ENCODE measurements around the gene BMP4. TPM values are rescaled to one million over a fixed set of nuclear protein-coding genes. Genes with fewer than 3 reads are reported as not detected.

The BMP4 gene
- total and polyA plus RNA-seq, 2 donors (not counting 3 experiments of a cell fraction or from before 2014, with no cell fraction given), result 238 to 311 TPM

DNA sequence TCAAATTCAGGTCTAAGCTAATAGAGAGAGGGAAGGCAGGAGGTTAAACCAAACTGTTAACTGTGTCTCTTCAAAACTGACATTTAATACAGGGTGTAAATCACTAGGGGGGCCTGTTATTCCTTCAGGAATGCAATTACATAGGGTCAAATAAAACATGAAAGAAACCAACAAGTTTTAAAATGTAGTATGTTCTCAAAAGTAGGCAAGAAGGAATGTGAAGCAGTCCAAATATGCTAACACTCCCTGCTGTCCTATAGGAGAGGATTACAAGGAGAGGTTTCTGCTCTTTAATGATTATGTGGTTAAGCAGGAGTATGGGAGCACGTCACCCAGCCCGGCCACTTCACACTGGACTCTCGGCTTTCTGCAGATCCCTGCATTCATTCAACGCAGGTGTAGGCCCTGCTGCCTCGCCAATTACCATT is 42.5 kb upstream of the BMP4 start:
- Histone ChIP-seq H3K4me2 (ENCODE audit: insufficient read depth, low read length) (no peak overlapping the region), H3K4me3 (replicated peaks in 1 of 3; ENCODE audit: insufficient read depth in 1 of 3, low read depth in 1 of 3, low read length in 3 of 3) (no peak overlapping the region), H4K20me1 (replicated peaks; ENCODE audit: control insufficient read depth, extremely low read depth, insufficient read depth, low read length) (no peaks in the 10 kb centered on the region), H3K36me3 (ENCODE audit: control insufficient read depth in 2 of 2, extremely low read depth in 1 of 2, insufficient read depth in 2 of 2, low read length in 2 of 2) (no peaks in the 10 kb centered on the region), H3K27ac (ENCODE audit: insufficient read depth, low read depth, low read length) (no peak overlapping the region), H3K9ac (replicated peaks; ENCODE audit: extremely low read depth, insufficient read depth, low read length) (no peak overlapping the region), H3K9me3 (replicated peaks; ENCODE audit: control insufficient read depth, insufficient read depth, low read length) (no peaks in the 10 kb centered on the region), H3K27me3 (ENCODE audit: control insufficient read depth in 2 of 2, insufficient read depth in 2 of 2, low read length in 2 of 2) (no peaks in the 10 kb centered on the region), H3K4me1 (ENCODE audit: control insufficient read depth, extremely low read depth, insufficient read depth, low read length) (peaks cover 20% of the 10 kb centered on the region), H3K79me2 (ENCODE audit: control insufficient read depth, insufficient read depth, low read length) (no peaks in the 10 kb centered on the region), H3K9me1 (replicated peaks; ENCODE audit: control insufficient read depth, extremely low read depth, insufficient read depth, low read length) (no peaks in the 10 kb centered on the region), H2AFZ (ENCODE audit: low read depth, low read length) (peak overlapping the region; percentile 35)
- ChIA-PET POLR2A (no interaction called here), CTCF (no interaction called here)
- no peak for DNase-seq (ENCODE audit: low read depth, low spot score)
- dilution Hi-C loops (cut with MboI; ENCODE audit: extremely low pct_ligation_motif_present, low sequenced_read_pairs) (no loop called here), intact Hi-C loops (cut with micrococcal nuclease) (no loop called here)
- FAIRE-seq, result no peak
- no TSS peak for BruUV-seq (replicated peaks)
- TF ChIP-seq JUN (IDR thresholded peaks at IDR 0.05; ENCODE audit: borderline replicate concordance, insufficient read depth, insufficient read length, low read depth), result no peak

- CTCF ChIA-PET, result interaction anchor here (2.0 kb wide), 1 partner anchor 32 kb away, joined by 5 read pairs; no protein-coding TSS in a partner anchor
- no TSS peak for BruUV-seq (replicated peaks)
- Histone ChIP-seq H3K9me1 (replicated peaks; ENCODE audit: control insufficient read depth, extremely low read depth, insufficient read depth, low read length) (no peaks in the 10 kb centered on the region), H3K9me3 (replicated peaks; ENCODE audit: control insufficient read depth, insufficient read depth, low read length) (no peaks in the 10 kb centered on the region), H3K36me3 (ENCODE audit: control insufficient read depth in 2 of 2, extremely low read depth in 1 of 2, insufficient read depth in 2 of 2, low read length in 2 of 2) (no peaks in the 10 kb centered on the region), H4K20me1 (replicated peaks; ENCODE audit: control insufficient read depth, extremely low read depth, insufficient read depth, low read length) (no peaks in the 10 kb centered on the region), H3K9ac (replicated peaks; ENCODE audit: extremely low read depth, insufficient read depth, low read length) (no peak overlapping the region), H3K4me1 (ENCODE audit: control insufficient read depth, extremely low read depth, insufficient read depth, low read length) (peaks cover 14% of the 10 kb centered on the region), H3K27ac (ENCODE audit: insufficient read depth, low read depth, low read length) (no peak overlapping the region), H3K4me3 (replicated peaks in 1 of 3; ENCODE audit: insufficient read depth in 1 of 3, low read depth in 1 of 3, low read length in 3 of 3) (no peak overlapping the region), H2AFZ (ENCODE audit: low read depth, low read length) (no peak overlapping the region), H3K4me2 (ENCODE audit: insufficient read depth, low read length) (no peak overlapping the region), H3K79me2 (ENCODE audit: control insufficient read depth, insufficient read depth, low read length) (no peaks in the 10 kb centered on the region), H3K27me3 (ENCODE audit: control insufficient read depth in 2 of 2, insufficient read depth in 2 of 2, low read length in 2 of 2) (no peaks in the 10 kb centered on the region)
- dilution Hi-C loops (cut with MboI; ENCODE audit: extremely low pct_ligation_motif_present, low sequenced_read_pairs), result no loop called here
- intact Hi-C loops (cut with micrococcal nuclease), result no loop called here
- POLR2A ChIA-PET, result no interaction called here
- TF ChIP-seq JUN (IDR thresholded peaks at IDR 0.05; ENCODE audit: borderline replicate concordance, insufficient read depth, insufficient read length, low read depth) (no peak), GATA2 (IDR thresholded peaks at IDR 0.05; ENCODE audit: insufficient read depth, insufficient read length, low read depth, low read length) (no peak), POLR2A (IDR thresholded peaks at IDR 0.05; ENCODE audit: low read depth, low read length) (no peak), FOS (IDR thresholded peaks at IDR 0.05; ENCODE audit: borderline replicate concordance, insufficient read depth, low read length) (no peak), POLR2AphosphoS5 (IDR thresholded peaks at IDR 0.05; ENCODE audit: insufficient read depth, low read depth, low read length) (no peak), EZH2 (IDR thresholded peaks at IDR 0.05; ENCODE audit: borderline replicate concordance, low read depth, low read length, severe bottlenecking) (no peak), MYC (IDR thresholded peaks at IDR 0.05; ENCODE audit: low read depth, low read length) (no peak), MAX (IDR thresholded peaks at IDR 0.05; ENCODE audit: insufficient read depth, insufficient read length) (no peak)
- TF ChIP-seq, protein P1, sequence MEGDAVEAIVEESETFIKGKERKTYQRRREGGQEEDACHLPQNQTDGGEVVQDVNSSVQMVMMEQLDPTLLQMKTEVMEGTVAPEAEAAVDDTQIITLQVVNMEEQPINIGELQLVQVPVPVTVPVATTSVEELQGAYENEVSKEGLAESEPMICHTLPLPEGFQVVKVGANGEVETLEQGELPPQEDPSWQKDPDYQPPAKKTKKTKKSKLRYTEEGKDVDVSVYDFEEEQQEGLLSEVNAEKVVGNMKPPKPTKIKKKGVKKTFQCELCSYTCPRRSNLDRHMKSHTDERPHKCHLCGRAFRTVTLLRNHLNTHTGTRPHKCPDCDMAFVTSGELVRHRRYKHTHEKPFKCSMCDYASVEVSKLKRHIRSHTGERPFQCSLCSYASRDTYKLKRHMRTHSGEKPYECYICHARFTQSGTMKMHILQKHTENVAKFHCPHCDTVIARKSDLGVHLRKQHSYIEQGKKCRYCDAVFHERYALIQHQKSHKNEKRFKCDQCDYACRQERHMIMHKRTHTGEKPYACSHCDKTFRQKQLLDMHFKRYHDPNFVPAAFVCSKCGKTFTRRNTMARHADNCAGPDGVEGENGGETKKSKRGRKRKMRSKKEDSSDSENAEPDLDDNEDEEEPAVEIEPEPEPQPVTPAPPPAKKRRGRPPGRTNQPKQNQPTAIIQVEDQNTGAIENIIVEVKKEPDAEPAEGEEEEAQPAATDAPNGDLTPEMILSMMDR (IDR thresholded peaks at IDR 0.05; ENCODE audit: extremely low read depth in 1 of 2, insufficient read depth in 1 of 2, low read depth in 1 of 2, low read length in 2 of 2), result no peak
- DNase-seq (ENCODE audit: low read depth, low spot score), result no peak
- FAIRE-seq, result no peak
Measured at GRCh38 chr14:53996041-53996440, 39.4 kb upstream of the BMP4 start.
